HG02970 (cell line): Measurements from ENCODE around the gene AFP.

Source experiments
- ATAC-seq: cut with Tn5 transposase; IDR thresholded peaks from one replicate; pipeline ENCODE4 v1.9.1; 2021; ENCODE audit warnings: mild to moderate bottlenecking, moderate library complexity, moderate number of reproducible peaks; ENCODE audit not compliant: unreplicated experiment, low FRiP score

The AFP gene

GRCh38 chr4:73436674-73437557, 895 bp downstream of the AFP start:
- ATAC-seq: no peak

GRCh38 chr4:73437558-73437956, 1.5 kb downstream of the AFP start:
- no peak for ATAC-seq

- ATAC-seq: no peak
Measured at GRCh38 chr4:73438048-73438447, 2.0 kb downstream of the AFP start.

- ATAC-seq: no peak
Measured at GRCh38 chr4:73438582-73439215, 2.7 kb downstream of the AFP start.

GRCh38 chr4:73439445-73439844, 3.4 kb downstream of the AFP start:
- ATAC-seq: no peak

- no peak for ATAC-seq
Measured at GRCh38 chr4:73439991-73440390, 4.0 kb downstream of the AFP start.

GRCh38 chr4:73440653-73441052, 4.6 kb downstream of the AFP start:
- no peak for ATAC-seq

GRCh38 chr4:73442275-73442674, 6.3 kb downstream of the AFP start:
- no peak for ATAC-seq

GRCh38 chr4:73443224-73443623, 7.2 kb downstream of the AFP start:
- ATAC-seq: no peak

- ATAC-seq: no peak
Measured at GRCh38 chr4:73445383-73446335, 9.6 kb downstream of the AFP start.

GRCh38 chr4:73446336-73446938, 10.4 kb downstream of the AFP start:
- peak; percentile 98 for ATAC-seq

- no peak for ATAC-seq
Measured at GRCh38 chr4:73447671-73448070, 11.7 kb downstream of the AFP start.

GRCh38 chr4:73448448-73449203, 12.6 kb downstream of the AFP start:
- ATAC-seq: no peak

- ATAC-seq: no peak
Measured at GRCh38 chr4:73450398-73451004, 14.5 kb downstream of the AFP start.

GRCh38 chr4:73451404-73451803, 15.4 kb downstream of the AFP start:
- no peak for ATAC-seq

- no peak for ATAC-seq
Measured at GRCh38 chr4:73451981-73452747, 16.1 kb downstream of the AFP start.

GRCh38 chr4:73452953-73453700, 17.1 kb downstream of the AFP start:
- no peak for ATAC-seq

GRCh38 chr4:73453701-73454005, 17.6 kb downstream of the AFP start:
- ATAC-seq: no peak
